Measurements from ENCODE around the gene TCEAL8.
"Not testable (repeated sequence)": the region's sequence is repeated elsewhere in the genome, so short reads cannot be mapped to it uniquely, and the experiment has no call there.

Gene TCEAL8, protein sequence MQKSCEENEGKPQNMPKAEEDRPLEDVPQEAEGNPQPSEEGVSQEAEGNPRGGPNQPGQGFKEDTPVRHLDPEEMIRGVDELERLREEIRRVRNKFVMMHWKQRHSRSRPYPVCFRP

DNA sequence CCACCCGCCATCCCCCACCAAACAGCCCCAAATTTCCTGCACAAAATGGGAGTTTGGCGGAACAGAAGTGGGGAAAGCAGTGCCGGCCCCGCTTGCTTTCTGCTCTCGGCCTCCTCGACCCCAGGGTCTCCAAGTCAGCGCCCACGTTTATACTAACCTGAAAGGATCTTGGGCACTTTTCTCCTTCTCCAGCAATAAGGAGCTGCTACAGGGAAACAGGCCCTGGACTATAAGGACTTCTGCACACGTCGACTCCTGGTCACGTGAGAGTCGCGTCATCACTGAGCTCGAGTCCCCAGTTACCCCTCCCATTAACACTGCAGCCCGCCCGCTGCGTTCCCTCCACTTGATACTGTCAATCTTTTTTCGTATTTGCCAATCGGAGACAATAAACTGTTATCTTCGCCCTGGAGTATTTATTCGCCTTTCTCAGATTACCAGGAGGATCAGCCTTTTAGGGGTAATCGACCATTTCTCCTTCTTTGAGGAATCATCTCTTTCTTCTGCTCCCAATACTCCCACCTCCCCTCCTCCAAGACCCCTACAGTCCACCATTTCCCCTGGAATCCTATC is at the start of gene TCEAL8:
TCEAL8 (minus strand) TSS at position 235 of the 573 bp plus-strand sequence. CDS start 1,176 bp downstream, outside the sequence.
- DNase-seq (ENCODE audit: low read depth, low spot score) = peak; percentile 79

DNA sequence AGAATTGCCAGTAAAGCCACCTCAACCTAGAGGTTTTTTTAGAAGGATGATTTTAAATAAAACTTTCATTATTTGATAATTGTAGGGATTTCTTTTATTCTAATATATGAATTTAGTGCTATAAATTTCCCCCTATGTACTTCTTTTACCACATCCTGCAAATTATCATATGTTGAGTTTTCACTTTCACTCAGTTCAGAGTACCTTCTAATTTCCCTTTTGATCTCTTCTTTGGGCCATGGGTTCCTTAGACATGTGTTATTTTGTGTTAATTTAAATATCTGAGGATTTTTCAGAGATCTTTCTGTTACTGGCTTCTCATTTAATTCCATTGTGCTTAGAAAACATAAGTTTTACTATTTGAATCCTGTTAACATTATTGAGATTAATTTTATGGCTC is 49.8 kb upstream of the TCEAL8 start:
- no peak for DNase-seq (ENCODE audit: low read depth, low spot score)

DNA sequence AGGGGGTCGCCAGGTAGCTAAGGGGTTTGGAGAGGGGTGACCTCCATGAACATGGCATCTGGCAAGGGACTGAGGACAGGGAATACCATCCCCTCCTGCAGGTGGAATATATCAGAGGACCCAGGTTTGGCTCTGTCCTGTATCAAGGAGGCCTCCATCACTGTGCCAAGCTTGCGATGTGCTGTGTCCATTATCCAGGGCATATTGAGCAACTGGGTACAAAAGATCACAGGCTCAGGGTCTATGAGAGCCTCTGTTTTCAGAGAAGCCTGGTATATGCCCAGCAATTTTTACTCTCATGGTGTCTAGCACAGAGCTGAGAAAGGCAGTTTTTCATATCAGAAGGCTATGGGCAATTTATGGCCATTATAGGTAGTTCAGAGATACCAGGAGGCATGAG is 38.2 kb upstream of the TCEAL8 start:
- DNase-seq (ENCODE audit: low read depth, low spot score) = no peak

- DNase-seq (ENCODE audit: low read depth, low spot score) = no peak
These were observed 24.7 kb upstream of the TCEAL8 start for GRCh38 chrX:103279624-103280023.

GRCh38 chrX:103276581-103277002 is 21.6 kb upstream of the TCEAL8 start, which contains the start of gene TCEAL5:
TSS of gene TCEAL5 (minus strand) at chrX:103276750. CDS start at chrX:103274563, 2,187 bp downstream.
- DNase-seq (ENCODE audit: low read depth, low spot score) = peak; percentile 16

GRCh38 chrX:103275947-103276567 is 21.1 kb upstream of the TCEAL8 start:
- no peak for DNase-seq (ENCODE audit: low read depth, low spot score)

DNA sequence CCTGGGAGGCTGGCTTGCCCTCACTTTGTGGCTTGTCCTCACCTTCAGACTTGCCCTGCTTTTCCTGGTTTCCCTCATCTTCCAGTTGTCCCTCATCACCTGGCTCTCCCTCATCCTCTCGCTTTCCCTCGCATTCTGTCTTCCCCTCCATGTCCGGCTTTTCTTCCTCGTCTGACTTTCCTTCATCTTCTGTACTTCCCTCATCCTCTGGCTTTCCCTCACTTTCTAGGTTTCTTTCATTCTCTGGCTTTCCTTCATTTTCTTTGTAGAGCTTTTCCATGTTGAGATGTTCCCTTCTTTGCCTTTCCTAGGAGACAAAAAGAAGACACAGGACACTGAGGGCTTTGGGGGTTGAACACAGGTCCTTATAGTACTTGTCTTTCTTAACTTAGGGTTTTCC is 19.3 kb upstream of the TCEAL8 start:
- DNase-seq (ENCODE audit: low read depth, low spot score) = no peak

- no peak for DNase-seq (ENCODE audit: low read depth, low spot score)
These were observed 3.3 kb upstream of the TCEAL8 start for GRCh38 chrX:103258275-103258674.

DNA sequence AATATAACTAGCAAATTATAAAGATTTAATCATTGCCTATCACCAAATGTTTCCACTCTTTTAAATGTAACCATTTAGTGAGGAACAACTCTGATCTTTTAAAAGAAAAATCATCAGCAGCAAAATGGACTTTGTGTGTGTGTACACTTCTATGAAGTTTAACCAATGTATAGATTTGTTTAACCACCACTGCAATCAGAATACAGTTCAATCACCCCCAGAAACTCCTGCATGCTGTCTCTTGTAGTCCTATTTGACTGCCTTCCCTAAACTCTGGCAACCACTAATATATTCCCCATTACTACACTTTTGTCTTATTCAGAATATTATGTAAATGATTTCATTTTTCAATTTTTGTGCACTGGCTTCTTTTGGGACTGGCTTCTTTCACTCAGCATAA is 1.7 kb upstream of the TCEAL8 start:
- no peak for DNase-seq (ENCODE audit: low read depth, low spot score)

DNA sequence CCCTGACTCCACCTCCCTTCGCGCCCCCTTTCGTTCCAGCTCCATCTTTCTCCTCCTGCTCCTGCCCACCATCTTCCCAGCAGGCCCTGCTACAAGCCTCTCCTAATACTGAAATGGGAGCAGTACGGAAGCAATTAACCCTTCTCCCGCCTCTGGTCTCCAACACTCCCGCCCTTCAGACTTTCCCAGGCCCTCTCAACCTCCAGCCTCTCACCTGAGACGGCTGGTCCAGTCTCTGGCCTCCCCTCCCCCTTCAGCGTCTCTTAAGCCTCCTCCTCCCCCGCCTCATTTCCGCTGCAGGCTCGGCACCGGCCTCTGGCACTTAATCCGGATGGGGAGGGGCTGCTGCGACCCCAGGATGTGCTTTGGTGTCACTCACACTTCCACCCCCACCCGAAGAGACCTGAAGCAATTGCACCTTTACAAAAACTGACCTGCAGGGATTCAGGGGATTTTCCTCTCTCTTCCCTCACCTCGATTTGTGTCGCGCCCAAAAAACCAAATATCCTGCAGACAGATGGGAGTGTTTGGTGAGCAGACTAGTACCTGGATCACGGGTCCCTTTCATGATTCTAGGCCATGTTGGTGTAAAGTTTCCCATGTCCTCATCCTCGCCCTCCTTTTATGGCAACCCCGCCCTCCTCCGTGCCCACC is 657 bp downstream of the TCEAL8 start:
- peak; percentile 58 for DNase-seq (ENCODE audit: low read depth, low spot score)

GRCh38 chrX:103253608-103254007 is 1.3 kb downstream of the TCEAL8 start:
- peak; percentile 2 for DNase-seq (ENCODE audit: low read depth, low spot score)

DNA sequence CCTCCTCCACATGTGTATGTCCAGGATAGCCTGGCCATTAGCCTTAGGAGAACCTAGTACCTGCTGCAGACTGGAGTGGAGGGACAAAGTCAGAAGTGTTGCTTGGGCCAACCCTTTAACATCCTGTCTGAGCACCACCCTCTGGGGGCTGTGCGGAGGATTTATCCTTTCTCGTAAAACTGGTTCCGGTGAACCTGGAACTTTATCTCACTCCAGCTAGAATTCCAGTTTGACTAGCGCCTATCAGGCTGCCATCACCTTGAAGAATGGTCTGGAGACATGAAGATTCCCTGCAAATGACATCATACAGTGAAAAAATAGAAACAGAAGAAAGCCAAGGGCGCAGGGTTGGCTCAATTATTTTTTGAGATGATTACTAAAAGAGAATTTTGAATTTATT is 4.0 kb downstream of the TCEAL8 start:
- DNase-seq (ENCODE audit: low read depth, low spot score) = no peak

GRCh38 chrX:103249805-103250204 is 5.2 kb downstream of the TCEAL8 start:
- no peak for DNase-seq (ENCODE audit: low read depth, low spot score)

DNA sequence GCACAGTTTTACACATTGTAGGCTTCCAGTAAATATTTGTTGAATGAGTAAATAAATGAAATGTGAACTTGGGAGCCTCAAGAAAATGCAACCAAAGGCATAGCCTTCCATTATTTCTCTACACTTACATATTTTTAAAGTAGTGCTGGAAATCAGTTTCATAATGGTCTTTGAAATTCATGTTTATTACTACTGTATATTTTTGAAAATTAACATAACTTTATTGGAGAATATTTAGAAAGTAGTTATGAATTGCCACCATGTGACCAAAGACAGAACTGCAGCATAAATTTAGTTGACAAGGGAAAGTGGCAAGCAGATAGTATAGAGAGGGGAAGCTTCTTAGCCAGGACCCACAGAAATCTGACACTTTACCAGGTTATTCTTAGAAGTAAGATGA is 6.4 kb downstream of the TCEAL8 start:
- peak; percentile 14 for DNase-seq (ENCODE audit: low read depth, low spot score)

DNA sequence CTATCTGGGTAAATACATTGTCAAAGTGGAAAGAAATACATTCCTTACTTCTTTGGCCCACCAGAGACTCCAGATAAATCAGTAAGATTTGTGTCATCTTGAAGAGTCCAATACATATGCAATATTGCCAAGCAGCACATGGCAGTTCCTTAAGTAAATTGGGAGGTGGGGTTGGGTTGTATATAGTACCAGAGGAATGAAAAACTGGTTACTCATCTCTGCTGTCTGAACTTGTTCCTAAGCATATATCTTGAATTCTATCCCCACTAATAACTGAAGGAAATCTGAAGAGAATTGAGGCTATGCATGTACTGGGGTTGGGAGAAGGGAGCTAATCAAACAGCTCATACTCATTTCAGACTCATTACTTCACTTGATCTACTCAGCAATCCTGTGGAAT is 14.8 kb downstream of the TCEAL8 start:
- DNase-seq (ENCODE audit: low read depth, low spot score) = no peak

DNA sequence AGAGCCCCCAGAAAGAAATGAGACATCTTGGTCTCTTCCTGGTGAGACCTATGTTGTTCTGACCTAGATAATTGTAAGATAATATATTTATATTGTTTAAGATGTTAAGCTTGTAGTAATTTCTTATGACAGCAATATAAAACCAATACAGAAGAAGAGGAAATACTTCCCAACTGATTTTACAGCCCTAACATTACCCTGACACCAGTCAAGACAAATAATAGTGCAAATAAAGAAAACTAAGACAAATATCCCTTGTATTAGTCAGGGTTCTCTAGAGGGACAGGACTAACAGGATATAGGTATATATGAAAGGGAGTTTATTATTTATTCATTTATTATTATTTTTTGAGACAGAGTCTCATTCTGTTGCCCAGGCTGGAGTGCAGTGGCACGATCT is 18.7 kb downstream of the TCEAL8 start:
- DNase-seq (ENCODE audit: low read depth, low spot score) = no peak

- not testable (repeated sequence) for DNase-seq (ENCODE audit: low read depth, low spot score)
These were observed 19.3 kb downstream of the TCEAL8 start for GRCh38 chrX:103235608-103236007.

GRCh38 chrX:103234869-103235268 is 20.1 kb downstream of the TCEAL8 start:
- DNase-seq (ENCODE audit: low read depth, low spot score) = no peak

DNA sequence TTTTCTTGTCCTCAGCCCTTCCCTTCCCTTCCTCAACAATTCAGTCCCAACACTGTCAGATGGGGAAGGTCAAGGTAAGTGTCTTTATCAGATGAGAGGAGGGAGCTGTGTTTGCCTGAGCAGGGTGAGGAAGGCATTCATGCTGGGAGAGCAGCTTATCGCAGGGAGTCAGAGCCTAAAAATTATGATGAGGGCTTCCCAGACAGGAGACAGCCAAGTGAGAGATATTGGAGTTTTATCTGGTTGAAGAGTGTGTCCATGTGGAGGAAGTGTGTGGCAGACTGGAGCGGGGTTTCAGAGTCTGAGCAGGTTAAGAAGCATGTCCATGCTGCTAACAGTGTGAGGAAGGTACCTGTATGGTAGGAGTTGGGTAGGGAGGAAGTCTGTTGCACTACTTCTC is 21.7 kb downstream of the TCEAL8 start:
- no peak for DNase-seq (ENCODE audit: low read depth, low spot score)

DNA sequence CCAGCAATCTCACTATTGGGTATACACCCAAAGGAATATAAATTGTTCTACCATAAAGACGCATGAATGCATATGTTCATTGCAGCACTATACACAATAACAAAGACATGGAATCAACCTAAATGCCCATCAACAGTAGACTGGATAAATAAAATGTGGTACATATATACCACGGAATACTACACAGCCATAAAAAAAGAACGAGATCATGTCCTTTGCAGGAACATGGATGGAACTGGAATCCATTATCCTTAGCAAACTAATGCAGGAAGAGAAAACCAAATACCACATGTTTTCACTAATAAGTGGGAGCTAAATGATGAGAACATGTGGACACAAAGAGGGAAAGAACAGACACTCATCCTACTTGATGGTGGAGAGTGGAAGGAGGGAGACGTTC is 29.0 kb downstream of the TCEAL8 start:
- not testable (repeated sequence) for DNase-seq (ENCODE audit: low read depth, low spot score)

GRCh38 chrX:103220511-103221323 is 34.2 kb downstream of the TCEAL8 start:
- no peak for DNase-seq (ENCODE audit: low read depth, low spot score)

- peak; percentile 47 for DNase-seq (ENCODE audit: low read depth, low spot score)
These were observed 39.4 kb downstream of the TCEAL8 start for GRCh38 chrX:103215425-103215991.

Data from astrocyte of the hippocampus (primary cell).